ENCODE results near the gene LRMDA. TPM values are rescaled to one million over a fixed set of nuclear protein-coding genes. Genes with fewer than 3 reads are reported as not detected.

LRMDA gene
- total RNA-seq, 2 donors from 2014 or later = 9.6 to 12.6 TPM

- H3K9me3 ChIP-seq = no peaks in the 10 kb centered on the region
- no peak overlapping the region for H3K4me3 ChIP-seq
- no peak for DNase-seq (ENCODE audit: low spot score)
- H3K4me1 ChIP-seq (replicated peaks) = no peaks in the 10 kb centered on the region
- WGBS = 94% methylated on average over 3 of the region's 3 CpGs
- no peak overlapping the region for H3K27ac ChIP-seq
- no peaks in the 10 kb centered on the region for H3K36me3 ChIP-seq
- H3K27me3 ChIP-seq (replicated peaks; ENCODE audit: insufficient read depth) = no peaks in the 10 kb centered on the region
- intact Hi-C loops (cut with DNase I) = no loop called here
- TF ChIP-seq POLR2A (IDR thresholded peaks at IDR 0.05) = no peak
- TF ChIP-seq CTCF (IDR thresholded peaks at IDR 0.05) = peak in 1 of 4 experiments; percentile 13
These were observed 421.5 kb downstream of the LRMDA start for GRCh38 chr10:75852851-75853484.

- no peak for DNase-seq (ENCODE audit: low spot score)
- no peaks in the 10 kb centered on the region for H3K9me3 ChIP-seq
- no peak overlapping the region for H3K4me3 ChIP-seq
- H3K4me1 ChIP-seq (replicated peaks) = no peaks in the 10 kb centered on the region
- intact Hi-C loops (cut with DNase I) = no loop called here
- H3K36me3 ChIP-seq = no peaks in the 10 kb centered on the region
- TF ChIP-seq POLR2A (IDR thresholded peaks at IDR 0.05) (no peak), POLR2AphosphoS5 (IDR thresholded peaks at IDR 0.05) (no peak), CTCF (IDR thresholded peaks at IDR 0.05) (no peak)
- 46% methylated on average over 5 of the region's 5 CpGs for WGBS
- H3K27ac ChIP-seq = no peak overlapping the region
- H3K27me3 ChIP-seq (replicated peaks; ENCODE audit: insufficient read depth) = no peaks in the 10 kb centered on the region
These were observed 425.9 kb downstream of the LRMDA start for GRCh38 chr10:75857269-75857846.

- intact Hi-C loops (cut with DNase I) = no loop called here
- TF ChIP-seq CTCF (IDR thresholded peaks at IDR 0.05) (no peak), POLR2A (IDR thresholded peaks at IDR 0.05) (no peak)
These were observed 426.5 kb downstream of the LRMDA start for GRCh38 chr10:75857896-75858295.

GRCh38 chr10:75858339-75858738 is 426.9 kb downstream of the LRMDA start:
- intact Hi-C loops (cut with DNase I) = no loop called here
- no peaks in the 10 kb centered on the region for H3K4me1 ChIP-seq (replicated peaks)
- no peaks in the 10 kb centered on the region for H3K27me3 ChIP-seq (replicated peaks; ENCODE audit: insufficient read depth)
- TF ChIP-seq POLR2A (IDR thresholded peaks at IDR 0.05) (no peak), CTCF (IDR thresholded peaks at IDR 0.05) (no peak), POLR2AphosphoS5 (IDR thresholded peaks at IDR 0.05) (no peak)
- no peak for DNase-seq (ENCODE audit: low spot score)
- H3K36me3 ChIP-seq = no peaks in the 10 kb centered on the region
- no peak overlapping the region for H3K27ac ChIP-seq
- no peaks in the 10 kb centered on the region for H3K9me3 ChIP-seq
- H3K4me3 ChIP-seq = no peak overlapping the region
- 89% methylated on average over 1 of the region's 1 CpG for WGBS

More at GRCh38 chr10:75857896-75858295, 426.5 kb downstream of the LRMDA start:
- H3K36me3 ChIP-seq = no peaks in the 10 kb centered on the region
- no peak overlapping the region for H3K4me3 ChIP-seq
- WGBS = 93% methylated on average over 4 of the region's 4 CpGs
- no peak overlapping the region for H3K27ac ChIP-seq
- no peaks in the 10 kb centered on the region for H3K9me3 ChIP-seq
- DNase-seq (ENCODE audit: low spot score) = no peak
- H3K27me3 ChIP-seq (replicated peaks; ENCODE audit: insufficient read depth) = no peaks in the 10 kb centered on the region
- no peaks in the 10 kb centered on the region for H3K4me1 ChIP-seq (replicated peaks)

- H3K27ac ChIP-seq = no peak overlapping the region
- intact Hi-C loops (cut with DNase I) = no loop called here
- H3K9me3 ChIP-seq = no peaks in the 10 kb centered on the region
- 50% methylated on average over 1 of the region's 1 CpG for WGBS
- no peaks in the 10 kb centered on the region for H3K36me3 ChIP-seq
- no peaks in the 10 kb centered on the region for H3K4me1 ChIP-seq (replicated peaks)
- H3K27me3 ChIP-seq (replicated peaks; ENCODE audit: insufficient read depth) = no peaks in the 10 kb centered on the region
- TF ChIP-seq POLR2AphosphoS5 (IDR thresholded peaks at IDR 0.05) (no peak), CTCF (IDR thresholded peaks at IDR 0.05) (no peak), POLR2A (IDR thresholded peaks at IDR 0.05) (no peak)
- no peak overlapping the region for H3K4me3 ChIP-seq
- DNase-seq (ENCODE audit: low spot score) = no peak
These were observed 427.7 kb downstream of the LRMDA start for GRCh38 chr10:75859141-75859540.
